Dermis microvascular lymphatic vessel endothelial cell (primary cell): Measurements from ENCODE around the gene CNTNAP5. TPM values are rescaled to one million over a fixed set of nuclear protein-coding genes. Genes with fewer than 3 reads are reported as not detected.

ENCODE experiments used
- DNase-seq, 2 donors: peaks; one replicate each; pipeline versions ENCODE4 v3.0.0 to v3.0.0-alpha.2; 2010; ENCODE audit warnings: low read depth in 2 of 2
- total RNA-seq: library from RNA; depleted of rRNA; stranded (reverse); fragments of >200 nt; gene quantifications from 2 replicates; pipeline ENCODE4 v1.2.1, GENCODE V29; 2014

The CNTNAP5 gene
- total RNA-seq, 1 donor from 2014 or later = not detected

DNA sequence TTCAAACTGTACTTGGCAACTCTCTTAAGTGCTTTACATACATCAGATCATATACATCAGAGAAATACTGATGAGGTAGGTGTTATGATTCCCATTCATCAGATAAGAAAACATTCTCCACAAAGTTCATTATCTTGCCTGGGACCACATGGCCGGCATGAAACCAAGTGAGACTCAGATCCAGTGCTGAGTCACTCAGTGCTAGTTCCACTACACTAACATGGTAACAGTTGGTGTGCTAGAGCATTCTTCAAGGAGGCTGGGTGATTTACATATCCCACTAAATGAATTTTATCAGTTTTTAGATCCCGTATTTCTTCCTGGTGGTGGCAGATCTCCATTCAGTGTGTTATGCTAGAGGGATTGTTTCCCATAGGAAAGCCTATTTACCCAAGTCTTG, 772.0 kb downstream of the CNTNAP5 start:
- DNase-seq = no peak

DNA sequence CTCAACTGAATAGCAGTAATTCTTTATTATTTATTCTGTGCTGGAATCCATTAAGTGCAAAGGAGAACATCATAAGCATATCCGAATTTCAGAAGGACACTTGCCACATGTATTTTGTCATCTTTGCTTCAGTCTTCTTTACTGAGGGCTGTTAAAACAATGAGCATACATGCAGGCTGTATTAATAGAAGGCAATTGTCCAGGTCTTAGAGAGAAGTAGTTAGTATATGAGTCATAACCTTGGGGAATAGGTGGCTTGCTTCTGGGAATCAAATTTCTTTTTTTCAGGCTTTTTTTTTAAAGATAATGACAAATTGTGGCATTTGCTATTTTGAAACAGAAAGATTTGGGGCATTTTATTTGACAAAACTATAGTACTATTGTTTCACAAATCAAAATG, 773.5 kb downstream of the CNTNAP5 start:
- DNase-seq = no peak

DNA sequence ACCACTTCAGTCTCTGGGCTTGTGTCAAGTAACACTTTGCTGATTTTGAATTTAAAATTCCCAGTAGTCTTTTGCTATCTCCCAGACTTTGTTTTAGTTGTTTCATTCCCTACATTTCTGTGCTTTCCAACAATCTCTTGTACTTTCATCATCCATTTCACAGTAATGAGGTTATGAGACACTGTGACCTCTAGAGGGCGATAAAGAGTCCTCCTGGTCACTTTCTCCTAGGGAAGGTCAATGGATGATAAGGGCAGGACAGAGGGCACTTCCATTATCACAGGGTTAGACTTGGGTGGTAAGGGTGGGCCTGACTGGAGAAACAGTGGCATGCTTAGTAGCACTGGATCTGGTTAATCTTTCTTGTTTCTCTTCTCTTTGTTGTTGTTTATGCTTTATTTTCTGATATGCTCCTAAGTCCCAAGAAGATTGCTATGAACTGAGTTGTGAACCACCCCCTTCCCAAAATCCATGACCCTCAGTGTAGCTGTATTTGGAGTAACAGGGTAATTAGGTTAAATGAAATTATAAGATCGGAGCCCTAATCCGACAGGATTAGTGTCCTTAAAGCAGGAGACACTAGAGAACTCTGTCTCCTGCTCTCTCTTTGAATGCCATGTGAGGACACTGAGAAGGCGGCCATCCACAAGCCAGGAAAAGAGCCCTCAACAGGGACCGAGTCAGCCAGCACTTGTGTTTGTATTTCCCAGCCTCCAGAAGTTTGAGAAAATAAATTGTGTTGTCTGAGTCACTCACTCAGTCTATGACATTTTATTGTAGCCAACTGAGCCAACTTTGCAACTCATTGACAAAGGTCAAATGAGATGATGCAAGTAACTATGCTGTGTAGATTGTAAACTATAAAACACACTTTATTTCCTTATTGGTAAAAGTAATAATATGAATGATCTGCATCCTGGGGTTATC, 779.2 kb downstream of the CNTNAP5 start:
- DNase-seq = peak in 1 of 2 donors; percentile 3

DNA sequence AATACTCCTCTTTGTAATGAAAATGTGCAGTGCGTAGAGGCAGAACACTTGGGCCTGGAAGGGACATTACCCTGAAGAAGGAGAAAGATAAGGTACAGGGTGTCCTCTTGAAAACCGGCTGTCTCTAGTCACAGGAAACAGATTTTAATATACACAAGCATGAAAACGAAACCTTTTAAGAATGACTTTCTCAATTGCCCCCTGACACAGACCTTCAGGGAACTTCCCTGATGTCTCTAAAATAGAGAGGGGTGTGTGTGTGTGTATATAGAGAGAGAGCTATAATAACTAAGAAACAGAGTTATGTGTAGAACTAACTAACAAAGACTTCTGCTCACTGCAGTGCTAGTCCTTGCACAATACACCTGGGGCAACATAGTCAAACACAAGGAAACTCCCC, 780.0 kb downstream of the CNTNAP5 start:
- no peak for DNase-seq

DNA sequence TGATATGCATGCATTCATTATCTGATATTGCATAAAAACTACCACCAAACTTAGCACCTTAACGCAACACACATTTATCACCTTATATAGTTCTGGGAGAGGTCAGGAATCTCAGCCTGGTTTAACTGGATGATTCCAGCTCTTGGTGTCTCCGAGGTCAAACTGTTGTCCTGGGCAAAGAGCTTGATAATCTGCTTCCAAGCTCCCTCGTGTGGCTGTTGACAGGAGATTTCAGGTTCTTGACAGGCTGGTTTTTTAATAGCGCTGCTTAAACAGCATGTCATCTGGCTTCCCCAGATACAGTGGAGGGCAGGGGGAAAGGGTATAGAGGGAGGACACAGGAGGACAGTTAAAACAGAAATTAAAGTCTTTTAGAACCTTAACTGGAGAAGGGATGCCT, 785.0 kb downstream of the CNTNAP5 start:
- DNase-seq = no peak

DNA sequence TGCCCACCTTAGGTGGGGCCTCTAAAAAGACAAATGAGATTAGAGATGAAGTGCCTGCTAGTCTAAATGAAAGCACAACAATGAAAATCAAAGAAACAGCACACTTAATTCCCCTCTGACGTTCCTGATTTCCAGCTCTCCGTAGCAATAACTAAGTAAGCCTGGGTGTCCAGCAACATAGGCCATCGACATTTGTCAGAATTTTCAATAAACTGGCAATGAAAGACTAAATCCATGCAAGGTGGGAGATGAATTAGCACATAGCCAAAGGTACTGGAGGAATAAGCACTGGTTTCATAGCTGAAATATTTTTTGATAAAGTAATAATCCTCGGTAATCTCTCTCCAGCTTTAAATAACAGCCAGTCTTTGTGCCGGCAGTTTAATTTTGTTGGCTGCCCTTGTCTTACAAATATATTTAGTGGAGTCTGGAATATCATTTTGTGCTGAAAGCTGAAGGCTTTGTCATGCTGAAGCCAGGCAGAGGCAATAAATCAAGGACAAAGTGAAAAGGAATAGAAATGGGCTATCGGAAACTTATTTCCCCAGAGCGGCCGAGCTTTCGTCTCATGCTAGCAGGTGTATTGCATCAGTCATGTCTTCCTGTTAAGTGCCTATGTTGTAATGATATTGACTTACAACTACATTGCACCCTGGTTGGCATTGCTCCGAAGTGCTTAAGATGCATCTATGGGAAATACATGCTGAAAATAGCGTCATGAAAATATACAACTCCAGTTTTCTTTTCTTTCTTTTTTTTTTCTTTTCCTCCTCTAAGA, 790.1 kb downstream of the CNTNAP5 start:
- DNase-seq = no peak

DNA sequence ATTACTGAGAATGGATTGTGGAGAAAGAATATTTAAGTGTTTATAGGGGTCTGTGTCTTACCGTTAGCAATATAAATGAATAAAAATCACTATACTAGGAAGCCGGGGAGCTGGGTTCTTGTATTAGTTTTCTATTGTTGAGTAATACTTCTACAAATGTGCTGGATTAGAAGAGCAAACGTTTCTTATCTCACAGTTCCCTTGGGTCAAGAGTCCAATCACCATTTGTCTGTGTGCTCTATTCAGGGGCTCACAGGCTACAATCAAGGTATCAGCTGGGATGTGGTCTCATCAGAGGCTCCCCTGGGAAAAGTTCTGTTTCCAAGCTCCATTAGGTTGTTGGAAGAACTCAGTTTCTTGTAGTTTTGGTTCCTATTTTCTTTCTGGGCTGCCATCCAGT, 790.9 kb downstream of the CNTNAP5 start:
- no peak for DNase-seq

DNA sequence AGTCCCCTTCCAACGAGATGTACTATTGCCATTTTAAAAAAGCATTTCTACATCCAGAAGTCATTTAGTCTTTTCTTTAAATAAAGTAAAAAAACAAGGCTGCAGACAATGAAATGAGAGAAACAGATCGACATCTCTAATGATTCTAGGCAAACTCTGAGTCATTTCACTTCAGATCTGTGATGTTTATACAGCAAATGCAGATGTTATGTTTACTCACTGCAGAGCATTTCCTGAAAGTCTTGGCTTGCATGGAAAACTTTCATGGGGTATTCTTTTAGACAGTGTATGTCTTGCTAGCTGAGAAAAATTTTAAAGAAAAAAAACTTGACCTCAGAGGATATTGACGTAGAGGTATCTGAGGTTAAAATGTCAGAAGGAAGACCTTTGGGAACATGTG, 797.4 kb downstream of the CNTNAP5 start:
- DNase-seq = no peak

DNA sequence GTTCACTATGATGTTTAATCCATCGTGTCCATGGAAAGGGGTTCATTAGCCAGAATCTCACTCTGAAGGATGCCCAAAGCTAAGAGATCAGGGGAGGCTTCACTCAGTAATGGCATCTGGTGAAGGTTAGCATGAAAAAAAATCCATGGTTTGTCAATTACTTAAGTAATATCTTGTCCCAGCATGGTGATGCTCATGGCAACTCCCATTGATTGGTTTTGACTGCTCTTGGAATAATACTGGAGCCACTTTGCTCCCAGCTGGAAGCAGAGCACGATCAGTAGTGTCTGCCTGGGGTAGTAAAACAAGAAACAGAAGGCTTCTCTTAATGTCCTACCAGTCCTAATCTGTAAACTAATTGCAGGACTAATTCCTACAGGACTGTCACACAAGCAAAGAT, 799.4 kb downstream of the CNTNAP5 start:
- DNase-seq = no peak

DNA sequence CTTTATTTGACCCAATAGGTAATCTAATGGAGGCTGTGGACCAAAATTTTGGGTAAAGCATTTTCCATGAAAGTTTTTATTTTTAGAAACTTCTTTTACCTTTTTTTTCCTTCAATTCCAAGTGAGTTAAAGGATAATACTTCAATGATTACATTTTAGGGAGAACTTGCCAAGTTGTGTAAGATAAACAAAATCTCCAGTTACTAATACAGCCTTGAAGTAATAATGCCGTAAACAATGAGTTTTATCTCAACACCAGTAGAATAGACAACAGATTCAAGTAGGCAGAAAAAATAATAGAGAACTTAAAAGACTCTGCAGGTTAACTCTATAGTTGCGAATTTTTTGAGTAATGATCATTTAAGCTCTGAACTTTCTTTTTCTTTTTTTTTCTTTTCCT, 807.4 kb downstream of the CNTNAP5 start:
- no peak for DNase-seq

DNA sequence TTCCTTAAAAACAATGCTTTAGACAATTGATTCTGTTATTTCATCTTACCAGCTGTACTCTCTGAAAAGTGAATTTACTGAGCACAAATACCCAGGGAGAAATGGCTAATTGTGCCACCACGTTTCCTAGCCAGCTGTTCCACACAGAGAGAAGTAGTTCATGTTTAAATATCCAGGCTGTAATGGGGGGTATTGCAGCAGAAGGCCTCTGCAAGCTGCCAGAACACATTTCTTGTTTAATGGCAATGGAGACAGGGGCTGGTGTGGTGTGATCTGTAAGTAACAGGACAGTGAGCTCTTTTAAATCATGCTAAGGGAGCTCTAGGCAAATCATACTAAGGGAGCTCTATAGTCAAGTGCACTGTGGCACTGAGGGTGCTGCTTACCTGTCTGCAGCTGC, 809.2 kb downstream of the CNTNAP5 start:
- no peak for DNase-seq

DNA sequence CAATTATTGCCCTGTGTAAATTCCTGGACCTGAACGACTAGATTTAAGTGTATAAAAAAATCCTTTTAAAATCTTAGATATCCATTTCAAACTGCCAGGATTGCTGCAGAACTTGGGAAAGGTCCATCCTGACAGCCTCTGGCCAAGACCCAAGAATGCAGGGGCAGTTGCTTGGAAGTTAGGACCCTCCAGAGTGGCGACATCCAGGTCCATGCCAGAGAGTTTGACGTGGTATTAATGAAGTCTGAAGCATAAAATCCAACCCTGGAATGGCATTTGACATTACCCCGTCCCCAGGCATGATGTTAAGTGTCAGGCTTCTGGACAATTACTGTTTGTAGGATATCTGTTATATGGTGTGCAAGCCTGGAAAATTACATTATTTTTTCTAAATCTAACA, 810.2 kb downstream of the CNTNAP5 start:
- DNase-seq = no peak

DNA sequence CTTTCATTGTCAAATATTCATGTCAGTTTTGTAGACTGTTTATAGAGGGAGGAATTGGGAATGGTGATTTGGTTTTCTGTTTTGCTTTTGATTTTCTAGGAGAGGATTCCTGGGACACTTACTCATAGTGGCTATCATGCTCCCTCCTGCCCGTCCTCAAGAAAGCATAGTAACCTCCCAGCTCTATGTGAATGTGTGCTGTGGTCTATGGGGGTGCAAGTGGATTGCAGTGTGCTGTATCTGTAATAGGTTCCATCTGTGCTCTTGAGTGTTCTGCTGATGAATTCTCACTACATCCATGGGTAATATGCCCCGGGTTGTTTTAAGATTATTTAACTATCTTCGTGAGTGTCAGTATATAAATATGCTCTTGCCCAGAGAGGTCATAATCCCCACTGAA, 811.3 kb downstream of the CNTNAP5 start:
- no peak for DNase-seq

DNA sequence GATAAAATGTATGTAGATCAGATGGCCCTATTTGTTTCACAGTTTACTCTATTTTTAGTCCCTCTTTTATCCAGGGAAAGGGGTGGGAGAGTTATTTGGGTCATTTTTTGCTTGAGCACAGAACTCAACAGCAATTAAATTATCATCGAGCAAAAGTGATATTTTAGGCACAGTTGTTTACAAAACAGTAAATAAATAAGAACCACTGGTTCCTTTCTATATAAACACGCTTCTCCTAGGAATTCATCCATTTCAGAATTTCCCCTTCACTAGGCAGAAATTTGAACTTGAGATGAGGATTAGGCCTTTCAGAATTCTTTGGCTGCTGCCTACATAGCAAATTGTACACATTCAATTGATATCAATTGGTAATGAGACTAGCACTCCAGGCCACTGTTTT, 812.4 kb downstream of the CNTNAP5 start:
- DNase-seq = no peak

DNA sequence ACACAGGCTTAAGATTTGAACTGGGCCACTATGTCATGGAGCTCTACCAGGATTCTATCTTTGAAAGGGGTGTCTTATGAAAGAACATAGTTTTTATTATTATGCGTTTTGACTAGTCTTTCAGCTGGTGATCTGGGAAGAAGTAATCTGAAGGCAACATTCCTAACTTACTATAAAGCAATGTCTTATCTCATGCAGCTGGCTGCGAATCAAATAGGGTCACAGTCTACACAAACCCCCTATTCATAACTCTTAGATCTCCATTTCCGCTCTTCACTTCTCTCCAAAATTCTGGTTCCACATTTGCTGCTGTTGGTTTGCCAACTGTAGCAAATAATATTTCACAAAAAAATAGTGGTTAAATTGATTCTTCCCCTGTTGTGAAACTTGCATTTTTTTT, 813.3 kb downstream of the CNTNAP5 start:
- DNase-seq = no peak

DNA sequence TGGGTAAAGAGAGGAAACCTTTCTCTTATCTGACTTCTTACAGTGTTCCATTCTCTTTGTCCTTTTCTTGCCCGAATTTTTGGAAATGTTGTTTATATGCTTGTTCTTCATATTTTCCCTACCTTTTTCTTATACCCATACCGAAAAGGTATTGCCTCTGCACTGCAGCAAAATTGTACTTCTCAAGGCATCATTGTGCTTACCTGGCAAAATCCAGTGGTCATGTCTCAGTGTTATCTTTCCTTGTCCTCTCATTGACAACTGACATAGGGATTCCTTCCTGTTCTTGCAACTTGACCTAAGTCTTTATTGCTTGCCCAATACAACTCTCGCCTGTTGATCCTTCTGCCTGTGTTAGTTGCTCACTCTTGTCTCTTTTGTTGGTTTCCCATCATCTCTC, 842.2 kb downstream of the CNTNAP5 start:
- DNase-seq = no peak

DNA sequence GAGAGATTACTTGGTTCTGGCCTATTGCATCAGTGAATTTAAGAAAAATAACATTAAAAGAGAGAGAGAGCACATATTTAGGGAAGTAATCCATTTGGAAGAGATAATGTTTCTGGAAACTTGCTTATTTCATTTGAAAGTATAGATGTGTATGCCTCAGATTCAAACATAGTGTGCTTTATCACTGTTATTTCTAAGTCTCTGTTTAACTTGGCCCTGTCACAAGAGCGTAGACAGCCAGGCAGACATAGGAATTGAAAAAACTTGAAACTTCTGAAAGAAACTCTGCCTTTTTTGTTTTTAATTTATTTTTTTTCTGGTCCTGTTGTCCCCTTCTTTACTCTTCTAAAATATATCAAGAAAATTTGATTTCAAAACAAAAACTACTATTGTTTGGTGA, 849.1 kb downstream of the CNTNAP5 start:
- DNase-seq = no peak

DNA sequence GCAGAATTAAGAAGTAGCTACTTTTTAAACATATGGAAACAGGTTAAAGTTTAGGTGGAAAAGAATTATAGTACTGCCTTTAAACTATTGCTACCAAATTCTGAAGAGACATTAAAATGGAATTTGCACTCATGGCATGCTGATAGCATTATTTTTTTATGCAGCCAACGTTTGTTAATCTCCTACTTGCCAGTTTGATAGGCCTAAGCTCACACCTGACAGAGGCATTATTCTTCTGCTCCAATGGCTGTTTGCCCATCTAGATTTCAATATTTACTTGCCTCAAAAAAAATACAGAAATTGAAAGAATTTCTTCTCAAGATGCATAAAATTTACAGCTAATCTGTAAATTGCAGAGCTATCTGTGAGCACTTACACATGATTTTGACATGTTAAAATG, 849.6 kb downstream of the CNTNAP5 start:
- DNase-seq = no peak

DNA sequence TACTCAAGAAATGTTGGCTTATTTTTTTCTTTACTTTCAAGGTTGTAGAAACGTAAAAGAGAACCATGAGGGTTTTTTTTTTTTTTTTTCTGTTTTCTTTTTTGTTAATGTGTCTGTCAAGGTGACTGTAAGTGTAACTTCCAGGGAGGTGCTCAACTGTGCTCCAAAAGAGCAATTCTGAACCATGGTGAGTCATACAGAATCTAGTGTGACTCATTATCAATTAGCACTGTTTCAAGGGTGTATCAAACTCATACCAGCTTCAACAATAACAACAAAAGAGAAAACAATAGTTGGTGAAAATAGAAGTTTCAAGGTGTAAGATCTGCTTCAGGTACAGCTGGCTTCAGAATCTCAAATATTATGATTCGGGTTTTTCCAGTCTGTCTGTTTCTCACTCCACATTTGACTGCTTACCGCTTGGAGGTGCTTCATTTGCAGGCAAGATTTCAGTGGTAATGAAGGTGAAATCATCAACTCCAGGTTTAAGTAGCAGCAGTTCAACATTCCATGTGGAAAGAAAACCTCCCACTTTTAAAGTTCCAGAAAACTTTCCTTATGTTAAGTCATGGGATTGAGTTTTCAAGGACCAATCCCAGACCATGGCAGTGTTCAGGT, 850.6 kb downstream of the CNTNAP5 start:
- no peak for DNase-seq

DNA sequence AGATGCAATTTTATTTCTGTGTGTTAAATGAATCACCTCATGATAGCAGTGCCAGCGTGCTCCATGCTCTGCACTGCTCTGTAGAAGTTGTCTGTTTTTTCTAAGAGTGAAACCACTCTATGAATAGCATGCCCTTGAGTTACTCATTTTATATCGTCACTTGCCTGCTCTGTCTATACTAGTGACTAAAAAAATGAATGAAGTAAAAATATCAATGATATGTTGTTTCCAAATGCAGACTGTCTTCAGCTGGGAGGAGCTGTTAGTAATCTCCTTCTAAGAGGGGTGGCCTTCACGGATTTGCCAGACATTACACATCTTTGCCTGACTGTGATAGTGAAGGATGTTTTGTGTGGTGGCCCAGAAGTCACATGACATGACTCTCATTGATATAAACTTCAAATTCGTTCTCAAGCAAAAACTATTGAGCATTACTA, 852.1 kb downstream of the CNTNAP5 start:
- no peak for DNase-seq

DNA sequence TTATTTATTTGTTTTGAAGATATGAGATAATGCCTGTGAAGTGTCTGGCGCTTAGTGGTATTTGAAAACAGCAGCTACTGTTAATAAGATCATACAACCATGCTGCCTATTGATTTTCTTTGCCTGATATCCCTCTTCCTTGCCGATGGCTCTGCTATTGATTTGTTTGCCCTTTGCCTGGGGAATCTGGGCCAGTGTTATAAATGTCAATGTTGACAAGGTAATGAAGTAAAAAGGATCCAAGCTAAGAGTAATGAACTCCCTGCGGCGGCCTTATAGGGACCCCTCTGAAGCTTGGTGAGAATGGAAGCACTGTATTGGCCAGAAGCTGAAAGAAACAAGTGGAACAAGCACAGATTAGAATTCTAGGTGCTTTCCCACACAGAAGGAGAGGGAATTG, 854.6 kb downstream of the CNTNAP5 start:
- DNase-seq = no peak

DNA sequence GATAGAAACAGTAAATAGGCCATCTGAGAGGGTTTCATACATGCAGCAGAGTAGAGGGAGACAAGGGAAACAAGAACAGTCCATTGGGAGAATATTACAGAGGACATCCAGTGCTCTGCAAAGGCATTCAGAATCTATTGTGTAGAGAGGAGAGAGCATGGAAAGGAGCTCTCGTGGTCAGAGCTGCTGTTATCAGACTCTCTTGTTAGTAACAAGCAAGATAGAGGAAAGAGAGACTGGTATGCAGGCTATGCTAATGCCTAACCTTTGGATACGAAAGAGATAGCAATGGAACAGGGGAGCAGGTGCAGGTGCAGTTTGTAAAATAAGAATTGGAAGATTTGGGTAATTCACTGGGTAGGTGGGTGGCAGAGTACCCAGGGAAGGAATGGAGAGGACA, 855.9 kb downstream of the CNTNAP5 start:
- no peak for DNase-seq
